Measurements from ENCODE around the gene CCDC184. TPM values are rescaled to one million over a fixed set of nuclear protein-coding genes. Genes with fewer than 3 reads are reported as not detected.

CCDC184 gene
- polyA plus RNA-seq, 4 donors: 0.27 to 2.1 TPM; not detected in 2

DNA sequence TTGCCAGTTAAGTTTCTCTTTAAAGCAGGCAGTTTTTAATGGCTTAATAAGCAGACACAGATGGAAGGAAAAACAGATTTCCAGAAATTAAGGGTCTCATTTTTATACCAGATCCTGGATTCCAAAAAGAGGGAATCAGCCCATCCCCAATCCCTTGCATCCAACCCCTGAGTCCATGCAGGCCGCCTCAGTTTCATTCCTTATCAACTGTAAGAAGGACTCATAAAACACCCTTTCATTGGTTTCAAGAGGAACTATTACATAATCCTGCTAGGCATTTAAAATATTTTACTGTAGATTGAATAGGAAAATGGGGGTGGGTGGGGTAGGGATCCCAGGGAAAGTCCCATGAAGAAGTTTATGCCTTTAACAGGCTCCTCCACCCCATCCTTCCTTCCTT is 9.4 kb downstream of the CCDC184 start:
- Histone ChIP-seq H3K4me3 (ENCODE audit: low read depth in 1 of 3, low read length in 3 of 3) (no peak overlapping the region), H3K27me3 (ENCODE audit: control insufficient read depth in 3 of 3, insufficient read depth in 3 of 3, low read length in 3 of 3) (no peaks in the 10 kb centered on the region), H3K9me3 (ENCODE audit: control insufficient read depth in 2 of 2, insufficient read depth in 1 of 2, low read depth in 1 of 2, low read length in 1 of 2) (no peaks in the 10 kb centered on the region), H3K36me3 (ENCODE audit: control insufficient read depth in 3 of 3, insufficient read depth in 2 of 3, low read depth in 1 of 3, low read length in 3 of 3) (no peaks in the 10 kb centered on the region), H3K27ac (ENCODE audit: low read depth in 1 of 3, low read length in 2 of 3) (no peak overlapping the region), H3K4me1 (ENCODE audit: control insufficient read depth in 3 of 3, insufficient read depth in 2 of 3, low read depth in 1 of 3, low read length in 2 of 3) (peaks cover 0 to 10% (median 3%) of the 10 kb centered on the region in 3 donors)
- no peak for DNase-seq
- 32 to 57% (median 57%) methylated on average over 1 of the region's 1 CpG for WGBS, 3 donors
- no peak for FAIRE-seq

- Histone ChIP-seq H3K4me3 (ENCODE audit: low read depth in 1 of 3, low read length in 3 of 3) (no peak overlapping the region), H3K9me3 (ENCODE audit: control insufficient read depth in 2 of 2, insufficient read depth in 1 of 2, low read depth in 1 of 2, low read length in 1 of 2) (no peaks in the 10 kb centered on the region), H3K27ac (ENCODE audit: low read depth in 1 of 3, low read length in 2 of 3) (no peak overlapping the region), H3K36me3 (ENCODE audit: control insufficient read depth in 3 of 3, insufficient read depth in 2 of 3, low read depth in 1 of 3, low read length in 3 of 3) (no peaks in the 10 kb centered on the region), H3K27me3 (ENCODE audit: control insufficient read depth in 3 of 3, insufficient read depth in 3 of 3, low read length in 3 of 3) (no peaks in the 10 kb centered on the region), H3K4me1 (ENCODE audit: control insufficient read depth in 3 of 3, insufficient read depth in 2 of 3, low read depth in 1 of 3, low read length in 2 of 3) (peaks cover 0 to 10% (median 3%) of the 10 kb centered on the region in 3 donors)
- WGBS, 3 donors: 40 to 71% (median 61%) methylated on average over 2 of the region's 2 CpGs
- FAIRE-seq: no peak
- no peak for DNase-seq
Observed at GRCh38 chr12:48193623-48194022, 10.2 kb downstream of the CCDC184 start.

- no peak overlapping the region for H3K4me3 ChIP-seq (ENCODE audit: low read depth in 1 of 3, low read length in 3 of 3)
- no peak overlapping the region for H3K27ac ChIP-seq (ENCODE audit: low read depth in 1 of 3, low read length in 2 of 3)
- H3K27me3 ChIP-seq (ENCODE audit: control insufficient read depth in 3 of 3, insufficient read depth in 3 of 3, low read length in 3 of 3): no peaks in the 10 kb centered on the region
- H3K4me1 ChIP-seq (ENCODE audit: control insufficient read depth in 3 of 3, insufficient read depth in 2 of 3, low read depth in 1 of 3, low read length in 2 of 3): peaks cover 0 to 19% (median 8%) of the 10 kb centered on the region in 3 donors
- no peaks in the 10 kb centered on the region for H3K9me3 ChIP-seq (ENCODE audit: control insufficient read depth in 2 of 2, insufficient read depth in 1 of 2, low read depth in 1 of 2, low read length in 1 of 2)
- 65 to 84% (median 69%) methylated on average over 1 of the region's 1 CpG for WGBS, 3 donors
- DNase-seq (no peak), FAIRE-seq (no peak)
- no peaks in the 10 kb centered on the region for H3K36me3 ChIP-seq (ENCODE audit: control insufficient read depth in 3 of 3, insufficient read depth in 2 of 3, low read depth in 1 of 3, low read length in 3 of 3)
Observed at GRCh38 chr12:48194799-48195201, 11.4 kb downstream of the CCDC184 start.

DNA sequence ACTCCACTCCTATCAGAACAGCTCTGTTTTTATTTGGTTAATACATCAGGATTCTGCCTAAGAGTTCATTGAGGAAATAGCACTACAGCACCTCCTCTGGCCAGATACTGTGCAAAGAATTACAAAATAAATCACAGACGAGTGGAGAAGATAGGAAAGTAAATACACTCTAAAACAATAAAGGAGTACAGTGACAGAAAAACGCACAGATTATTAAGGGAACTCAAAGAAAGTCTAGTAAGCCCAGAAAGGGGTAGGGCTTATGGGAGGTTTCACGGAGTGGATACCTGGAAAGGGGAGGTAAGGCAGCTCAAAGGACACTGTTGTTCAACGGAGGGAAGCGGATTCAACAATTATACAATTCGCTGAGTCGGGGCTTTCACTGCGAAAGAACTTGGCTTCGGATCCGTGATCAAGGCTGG is 14.1 kb downstream of the CCDC184 start:
- Histone ChIP-seq H3K4me3 (ENCODE audit: low read depth in 1 of 3, low read length in 3 of 3) (peak overlapping the region; percentile 30 to 78 (median 68)), H3K36me3 (ENCODE audit: control insufficient read depth in 3 of 3, insufficient read depth in 2 of 3, low read depth in 1 of 3, low read length in 3 of 3) (no peaks in the 10 kb centered on the region), H3K9me3 (ENCODE audit: control insufficient read depth in 2 of 2, insufficient read depth in 1 of 2, low read depth in 1 of 2, low read length in 1 of 2) (peaks cover 0 to 3% of the 10 kb centered on the region in 2 donors), H3K4me1 (ENCODE audit: control insufficient read depth in 3 of 3, insufficient read depth in 2 of 3, low read depth in 1 of 3, low read length in 2 of 3) (peaks cover 0 to 22% (median 8%) of the 10 kb centered on the region in 3 donors), H3K27me3 (ENCODE audit: control insufficient read depth in 3 of 3, insufficient read depth in 3 of 3, low read length in 3 of 3) (no peaks in the 10 kb centered on the region), H3K27ac (ENCODE audit: low read depth in 1 of 3, low read length in 2 of 3) (peak overlapping the region; percentile 92 to 100 (median 95))
- FAIRE-seq (no peak), DNase-seq (peak in 1 of 2 donors; percentile 56)
- WGBS, 3 donors: 0 to 1% (median 1%) methylated on average over 10 of the region's 10 CpGs

DNA sequence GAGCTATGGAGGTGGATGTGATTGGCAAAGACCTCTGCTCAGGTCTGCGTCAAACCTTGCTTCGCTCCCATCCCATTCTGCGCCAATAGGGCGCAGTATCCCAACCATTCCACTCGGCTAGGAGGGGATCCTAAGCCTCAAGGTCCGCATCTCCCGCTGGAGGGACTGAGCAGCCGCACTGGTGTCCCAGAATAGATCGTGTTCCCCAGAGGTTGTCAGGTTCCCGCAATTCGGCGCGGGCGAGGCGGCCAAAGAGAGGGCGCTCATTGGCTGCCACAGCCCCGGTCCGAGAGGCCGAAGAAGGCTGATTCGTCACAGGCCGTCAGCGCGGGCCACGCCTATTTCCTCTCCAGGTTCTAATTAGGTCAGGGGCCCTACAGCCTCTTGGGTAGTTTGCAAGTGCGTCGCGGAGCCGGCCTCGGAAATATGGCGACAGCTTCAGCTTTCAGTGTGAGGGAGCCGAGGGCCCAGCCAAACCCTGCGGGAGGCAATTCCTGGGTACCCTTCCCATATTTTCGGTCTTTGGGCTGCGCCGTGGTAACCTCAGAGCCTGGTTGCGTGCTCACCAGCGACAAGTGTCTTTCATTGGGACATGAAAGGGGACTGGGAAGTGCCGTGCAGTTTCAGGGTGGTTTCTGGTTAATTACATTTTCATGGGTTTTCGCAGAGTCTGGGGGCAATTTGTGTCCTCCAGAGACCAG is 14.7 kb downstream of the CCDC184 start:
- Histone ChIP-seq H3K4me1 (ENCODE audit: control insufficient read depth in 3 of 3, insufficient read depth in 2 of 3, low read depth in 1 of 3, low read length in 2 of 3) (peaks cover 0 to 22% (median 8%) of the 10 kb centered on the region in 3 donors), H3K4me3 (ENCODE audit: low read depth in 1 of 3, low read length in 3 of 3) (peak overlapping the region; percentile 68 to 78 (median 70)), H3K9me3 (ENCODE audit: control insufficient read depth in 2 of 2, insufficient read depth in 1 of 2, low read depth in 1 of 2, low read length in 1 of 2) (peaks cover 0 to 6% of the 10 kb centered on the region in 2 donors), H3K36me3 (ENCODE audit: control insufficient read depth in 3 of 3, insufficient read depth in 2 of 3, low read depth in 1 of 3, low read length in 3 of 3) (no peaks in the 10 kb centered on the region), H3K27ac (ENCODE audit: low read depth in 1 of 3, low read length in 2 of 3) (peak overlapping the region; percentile 92 to 100 (median 95)), H3K27me3 (ENCODE audit: control insufficient read depth in 3 of 3, insufficient read depth in 3 of 3, low read length in 3 of 3) (no peaks in the 10 kb centered on the region)
- FAIRE-seq (no peak), DNase-seq (peak; percentile 97 to 98)
- WGBS, 3 donors: 0% methylated on average over 39 of the region's 39 CpGs

DNA sequence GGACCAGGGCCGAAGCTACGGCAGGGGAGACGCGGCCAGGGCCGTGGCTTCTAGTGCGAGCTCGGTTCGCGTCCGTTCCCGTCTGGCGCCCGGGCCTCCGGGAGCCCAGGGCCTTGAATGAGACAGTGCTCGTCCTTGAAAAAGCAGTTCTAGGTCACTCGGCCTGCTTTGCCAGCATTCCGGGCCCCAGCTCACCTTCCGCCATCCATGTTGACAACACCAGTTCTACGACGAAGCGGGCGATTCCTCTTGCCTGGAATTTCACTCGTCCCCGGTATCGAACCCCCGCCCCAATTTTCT is 15.2 kb downstream of the CCDC184 start:
- Histone ChIP-seq H3K4me1 (ENCODE audit: control insufficient read depth in 3 of 3, insufficient read depth in 2 of 3, low read depth in 1 of 3, low read length in 2 of 3) (peaks cover 0 to 22% (median 8%) of the 10 kb centered on the region in 3 donors), H3K27ac (ENCODE audit: low read depth in 1 of 3, low read length in 2 of 3) (peak overlapping the region; percentile 92 to 100 (median 95)), H3K36me3 (ENCODE audit: control insufficient read depth in 3 of 3, insufficient read depth in 2 of 3, low read depth in 1 of 3, low read length in 3 of 3) (no peaks in the 10 kb centered on the region), H3K27me3 (ENCODE audit: control insufficient read depth in 3 of 3, insufficient read depth in 3 of 3, low read length in 3 of 3) (no peaks in the 10 kb centered on the region), H3K9me3 (ENCODE audit: control insufficient read depth in 2 of 2, insufficient read depth in 1 of 2, low read depth in 1 of 2, low read length in 1 of 2) (peaks cover 0 to 7% of the 10 kb centered on the region in 2 donors), H3K4me3 (ENCODE audit: low read depth in 1 of 3, low read length in 3 of 3) (peak overlapping the region; percentile 68 to 78 (median 70))
- DNase-seq: peak in 1 of 2 donors; percentile 55
- no peak for FAIRE-seq
- 8 to 16% (median 8%) methylated on average over 26 of the region's 26 CpGs for WGBS, 3 donors

GRCh38 chr12:48198985-48199384 is 15.5 kb downstream of the CCDC184 start:
- no peak for FAIRE-seq
- Histone ChIP-seq H3K9me3 (ENCODE audit: control insufficient read depth in 2 of 2, insufficient read depth in 1 of 2, low read depth in 1 of 2, low read length in 1 of 2) (peaks cover 0 to 10% of the 10 kb centered on the region in 2 donors), H3K27ac (ENCODE audit: low read depth in 1 of 3, low read length in 2 of 3) (peak overlapping the region; percentile 92 to 100 (median 95)), H3K36me3 (ENCODE audit: control insufficient read depth in 3 of 3, insufficient read depth in 2 of 3, low read depth in 1 of 3, low read length in 3 of 3) (no peaks in the 10 kb centered on the region), H3K27me3 (ENCODE audit: control insufficient read depth in 3 of 3, insufficient read depth in 3 of 3, low read length in 3 of 3) (no peaks in the 10 kb centered on the region), H3K4me1 (ENCODE audit: control insufficient read depth in 3 of 3, insufficient read depth in 2 of 3, low read depth in 1 of 3, low read length in 2 of 3) (peaks cover 0 to 22% (median 8%) of the 10 kb centered on the region in 3 donors), H3K4me3 (ENCODE audit: low read depth in 1 of 3, low read length in 3 of 3) (peak overlapping the region in 2 of 3 donors; percentile 68 to 78)
- DNase-seq: no peak
- 57 to 71% (median 65%) methylated on average over 10 of the region's 10 CpGs for WGBS, 3 donors

GRCh38 chr12:48199774-48200221 is 16.4 kb downstream of the CCDC184 start:
- Histone ChIP-seq H3K9me3 (ENCODE audit: control insufficient read depth in 2 of 2, insufficient read depth in 1 of 2, low read depth in 1 of 2, low read length in 1 of 2) (peaks cover 0 to 15% of the 10 kb centered on the region in 2 donors), H3K4me1 (ENCODE audit: control insufficient read depth in 3 of 3, insufficient read depth in 2 of 3, low read depth in 1 of 3, low read length in 2 of 3) (peaks cover 0 to 22% (median 8%) of the 10 kb centered on the region in 3 donors), H3K4me3 (ENCODE audit: low read depth in 1 of 3, low read length in 3 of 3) (no peak overlapping the region), H3K27me3 (ENCODE audit: control insufficient read depth in 3 of 3, insufficient read depth in 3 of 3, low read length in 3 of 3) (no peaks in the 10 kb centered on the region), H3K27ac (ENCODE audit: low read depth in 1 of 3, low read length in 2 of 3) (peak overlapping the region in 2 of 3 donors; percentile 76 to 92), H3K36me3 (ENCODE audit: control insufficient read depth in 3 of 3, insufficient read depth in 2 of 3, low read depth in 1 of 3, low read length in 3 of 3) (peaks cover 0 to 3% (median 0%) of the 10 kb centered on the region in 3 donors)
- 56 to 72% (median 69%) methylated on average over 3 of the region's 3 CpGs for WGBS, 3 donors
- FAIRE-seq: no peak
- peak in 1 of 2 donors; percentile 74 for DNase-seq

All from small intestine (tissue), 7 donors.